Lower leg skin (tissue), 4 donors: ENCODE measurements around the gene DMPK. TPM values are rescaled to one million over a fixed set of nuclear protein-coding genes. Genes with fewer than 3 reads are reported as not detected.
"Not testable (repeated sequence)": the region's sequence is repeated elsewhere in the genome, so short reads cannot be mapped to it uniquely, and the experiment has no call there.

Experiments used
- DNase-seq, 2 donors: peaks; one replicate each; pipeline ENCODE4 v3.0.0-alpha.2; 2019; ENCODE audit warnings: low spot score in 2 of 2
- H3K4me3 ChIP-seq: fragments of 200-600 bp; sonication (generic); 2 replicates; pipeline ENCODE4 v1.5.1; 2017; ENCODE audit warnings: mild to moderate bottlenecking, low read depth; ENCODE audit not compliant: poor library complexity, severe bottlenecking
- CTCF ChIP-seq, 3 donors: fragments of 450-650 bp; IDR thresholded peaks; one replicate each; pipeline ENCODE4 v1.5.1; 2016; ENCODE audit warnings: antibody characterized with exemption in 3 of 3, mild to moderate bottlenecking in 3 of 3, moderate library complexity in 2 of 3
- POLR2A ChIP-seq, 2 donors: fragments of 450-650 bp; IDR thresholded peaks; one replicate each; pipeline ENCODE4 v1.6.1; 2016 to 2017; ENCODE audit warnings: antibody characterized with exemption in 2 of 2, mild to moderate bottlenecking in 1 of 2, moderate library complexity in 1 of 2
- WGBS, 2 donors: methylation state at CpG; one replicate each; pipeline ENCODE4 v1.1.5; 2018; 5-methylcytosine and 5-hydroxymethylcytosine counted together
- intact Hi-C: fragments of 100-400 bp; cut with DNase I; formaldehyde crosslinking; loops from one replicate; pipeline ENCODE4 v1.15.0; 2023; ENCODE audit warnings: low total_unique reads
- total RNA-seq, 4 donors: library from RNA; depleted of rRNA; stranded (reverse); fragments of >200 nt; gene quantifications; one replicate each; pipeline ENCODE4 v1.1.0, GENCODE V29; 2016

Gene DMPK
- total RNA-seq, 4 donors from 2014 or later, result 8.8 to 20.2 (median 13.8) TPM

DNA sequence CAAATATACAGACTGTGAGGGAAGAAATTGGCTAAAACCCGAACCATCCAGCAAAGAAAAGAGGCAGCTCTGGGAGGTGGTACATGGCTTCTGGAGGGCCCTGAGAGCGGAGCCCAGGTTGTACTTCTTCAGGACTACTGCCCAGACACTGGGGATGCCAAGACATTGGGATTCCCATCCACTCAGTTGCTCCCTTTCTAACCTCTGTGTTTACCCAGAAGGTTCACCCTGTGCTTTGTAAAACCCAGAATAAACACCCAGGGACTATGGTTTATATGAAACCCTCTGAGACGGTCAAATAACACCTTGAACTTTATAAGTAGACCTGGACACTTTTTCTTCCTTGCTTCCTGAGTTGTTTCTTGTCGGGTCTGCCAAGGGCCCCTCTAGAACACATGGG, 39.3 kb downstream of the DMPK start:
- DNase-seq, result no peak
- intact Hi-C loops, result no loop called here
- H3K4me3 ChIP-seq, result no peak overlapping the region
- TF ChIP-seq POLR2A (IDR thresholded peaks at IDR 0.05), result no peak
- TF ChIP-seq CTCF (IDR thresholded peaks at IDR 0.05), result no peak
- WGBS, 2 donors, result 72 to 78% methylated on average over 4 of the region's 4 CpGs

- no peak for DNase-seq
- intact Hi-C loops, result no loop called here
- no peak for TF ChIP-seq POLR2A (IDR thresholded peaks at IDR 0.05)
- TF ChIP-seq CTCF (IDR thresholded peaks at IDR 0.05), result no peak
- WGBS, 2 donors, result 86 to 89% methylated on average over 10 of the region's 10 CpGs
- no peak overlapping the region for H3K4me3 ChIP-seq
Observed at GRCh38 chr19:45739498-45740439, 42.5 kb downstream of the DMPK start.

DNA sequence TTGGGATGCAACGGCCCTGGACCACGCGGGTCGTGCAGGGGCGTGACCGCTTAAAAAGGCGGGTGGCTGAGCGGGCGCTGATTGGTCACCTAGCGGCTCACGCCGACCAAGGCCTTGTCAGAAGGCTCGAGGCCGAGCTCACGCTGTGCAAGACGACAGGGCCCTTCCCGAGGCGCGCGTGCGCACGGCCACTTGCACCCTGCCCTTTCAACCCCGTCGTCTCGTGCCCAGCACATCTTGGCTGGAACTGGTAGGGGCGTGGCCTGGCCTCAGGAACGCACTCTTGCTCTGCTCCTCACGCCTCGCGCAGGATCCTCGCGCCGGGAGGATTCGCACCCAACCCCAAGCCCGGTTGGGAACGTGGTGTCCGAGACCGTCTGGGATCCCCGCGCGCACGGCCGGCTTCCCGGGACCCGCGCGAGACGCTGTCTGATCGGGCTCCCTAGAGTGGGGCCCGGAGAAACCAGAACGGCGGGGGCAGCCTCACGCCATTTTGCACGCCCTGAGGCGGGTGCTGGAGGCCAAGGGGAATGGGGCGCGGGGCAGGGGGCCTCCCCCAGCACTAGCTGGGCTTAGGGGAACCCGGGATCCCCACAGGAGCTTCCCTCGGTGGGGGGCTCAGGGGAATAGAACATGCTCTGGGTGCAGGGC, 49.0 kb downstream of the DMPK start, which contains the start of gene MEIOSIN:
Gene MEIOSIN (plus strand): TSS at position 280 of the 651 bp plus-strand sequence. CDS start 1,938 bp downstream, outside the sequence.
- TF ChIP-seq CTCF (IDR thresholded peaks at IDR 0.05), result no peak
- no peak for TF ChIP-seq POLR2A (IDR thresholded peaks at IDR 0.05)
- DNase-seq, result no peak
- WGBS, 2 donors, result 92% methylated on average over 44 to 59 of the region's 59 CpGs
- intact Hi-C loops, result no loop called here
- H3K4me3 ChIP-seq, result no peak within 1 kb of the TSS

GRCh38 chr19:45730368-45731288, 51.7 kb downstream of the DMPK start, which contains the start of gene FBXO46:
FBXO46 (minus strand) TSS chr19:45730896; CDS start chr19:45713495, 17,401 bp downstream.
- H3K4me3 ChIP-seq, result peak within 1 kb of the TSS; percentile 86
- peak; percentile 96 to 99 for DNase-seq
- TF ChIP-seq POLR2A (IDR thresholded peaks at IDR 0.05), result peak in 1 of 2 donors; percentile 48
- TF ChIP-seq CTCF (IDR thresholded peaks at IDR 0.05), result no peak
- 0 to 1% methylated on average over 48 of the region's 48 CpGs for WGBS, 2 donors
- intact Hi-C loops, result no loop called here

- intact Hi-C loops, result no loop called here
- WGBS, 2 donors, result 1 to 8% methylated on average over 10 of the region's 10 CpGs
- peak overlapping the region; percentile 86 for H3K4me3 ChIP-seq
- TF ChIP-seq CTCF (IDR thresholded peaks at IDR 0.05) (no peak), POLR2A (IDR thresholded peaks at IDR 0.05) (no peak)
- DNase-seq, result no peak
Observed at GRCh38 chr19:45729800-45730290, 52.4 kb downstream of the DMPK start.

DNA sequence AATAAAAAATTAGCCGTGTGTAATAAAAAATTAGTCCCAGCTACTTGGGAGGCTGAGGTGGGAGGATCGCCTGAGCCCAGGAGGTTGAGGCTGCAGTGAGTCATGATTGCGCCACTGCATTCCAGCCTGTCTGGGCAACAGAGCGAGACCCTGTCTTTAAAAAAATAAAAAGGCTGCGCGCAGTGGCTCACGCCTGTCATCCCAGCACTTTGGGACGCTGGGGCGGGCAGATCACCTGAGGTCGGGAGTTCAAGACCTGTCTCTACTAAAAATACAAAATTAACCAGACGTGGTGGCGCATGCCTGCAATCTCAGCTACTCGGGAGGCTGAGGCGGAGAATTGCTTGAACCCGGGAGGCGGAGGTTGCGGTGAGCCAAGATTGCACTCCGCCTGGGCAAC, 53.6 kb downstream of the DMPK start:
- DNase-seq, H3K4me3 ChIP-seq, intact Hi-C loops: not testable (repeated sequence)
- 90% methylated on average over 18 of the region's 18 CpGs for WGBS, 2 donors

DNA sequence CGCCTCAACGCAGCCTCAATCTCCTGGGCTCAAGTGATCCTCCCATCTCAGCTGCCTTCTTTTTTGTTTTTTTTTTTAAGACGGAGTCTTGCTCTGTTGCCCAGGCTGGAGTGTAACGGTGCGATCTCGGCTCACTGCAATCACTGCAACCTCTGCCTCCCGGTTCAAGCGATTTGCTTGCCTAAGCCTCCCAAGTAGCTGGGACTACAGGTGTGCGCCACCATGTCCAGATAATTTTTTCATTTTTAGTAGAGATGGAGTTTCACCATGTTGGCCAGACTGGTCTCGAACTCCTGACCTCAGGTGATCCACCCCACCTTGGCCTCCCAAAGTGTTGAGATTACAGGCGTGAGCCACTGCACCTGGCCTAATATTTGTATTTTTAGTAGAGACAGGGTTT, 62.2 kb downstream of the DMPK start:
- 97 to 98% methylated on average over 11 of the region's 11 CpGs for WGBS, 2 donors
- DNase-seq, intact Hi-C loops: not testable (repeated sequence)

More for the DNA sequence above, 62.2 kb downstream of the DMPK start:
- not testable (repeated sequence) for H3K4me3 ChIP-seq
